Hematopoietic multipotent progenitor cell (in vitro differentiated cells): ENCODE results near the gene BCAS3. TPM values are rescaled to one million over a fixed set of nuclear protein-coding genes. Genes with fewer than 3 reads are reported as not detected.
"Not testable (repeated sequence)": the region's sequence is repeated elsewhere in the genome, so short reads cannot be mapped to it uniquely, and the experiment has no call there.

Source experiments
- DNase-seq, 3 donors: peaks; one replicate each; pipeline ENCODE4 v3.0.0-alpha.2; 2011 to 2015; ENCODE audit warnings: low read depth in 2 of 3, low spot score in 2 of 3
- total RNA-seq: library from RNA; depleted of rRNA; stranded (reverse); fragments of >200 nt; gene quantifications from one replicate; pipeline ENCODE4 v1.2.3, GENCODE V29; 2012

BCAS3 gene
- total RNA-seq, 1 donor, result 50.6 TPM

DNA sequence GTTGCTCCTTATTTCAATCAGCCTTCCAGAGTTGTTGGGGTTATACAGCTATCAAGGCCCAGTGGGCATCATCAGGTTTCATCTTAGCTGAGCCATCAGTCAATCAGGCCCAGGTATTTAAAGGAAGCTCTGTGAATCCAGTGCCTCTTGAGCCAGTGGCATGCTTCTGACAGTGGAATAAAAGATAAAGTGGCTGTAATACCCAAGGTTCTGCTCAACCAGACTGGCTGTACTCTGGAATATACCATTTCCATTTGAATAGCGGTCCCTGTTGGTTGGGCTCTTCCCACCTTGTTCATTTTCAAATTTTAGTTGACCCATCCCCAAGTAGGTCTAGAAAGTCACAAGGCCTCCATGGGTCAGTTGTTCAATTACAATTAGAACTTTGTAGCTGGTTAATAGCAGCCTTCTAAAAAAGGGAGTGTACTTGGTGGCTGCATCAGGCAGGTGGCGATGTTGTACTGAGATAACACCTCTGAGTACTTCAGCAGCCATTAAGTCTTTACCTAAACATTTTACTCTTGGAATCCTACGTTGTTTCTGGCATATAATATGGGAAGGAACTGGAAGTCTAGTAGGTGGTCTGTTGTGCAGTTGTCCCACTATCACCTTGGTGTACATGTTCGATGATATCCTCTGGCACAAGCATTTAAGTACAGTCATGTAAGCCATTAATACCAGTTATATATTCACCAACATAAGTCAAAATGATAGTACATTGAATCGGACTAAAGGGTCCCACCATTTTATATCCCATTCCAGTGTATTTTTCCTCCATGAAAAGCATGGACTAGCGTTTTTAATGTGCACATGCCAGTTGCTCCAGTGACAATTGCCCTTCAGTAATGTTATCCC, 294.1 kb downstream of the BCAS3 start:
- peak in 2 of 3 donors; percentile 26 to 64 for DNase-seq

DNA sequence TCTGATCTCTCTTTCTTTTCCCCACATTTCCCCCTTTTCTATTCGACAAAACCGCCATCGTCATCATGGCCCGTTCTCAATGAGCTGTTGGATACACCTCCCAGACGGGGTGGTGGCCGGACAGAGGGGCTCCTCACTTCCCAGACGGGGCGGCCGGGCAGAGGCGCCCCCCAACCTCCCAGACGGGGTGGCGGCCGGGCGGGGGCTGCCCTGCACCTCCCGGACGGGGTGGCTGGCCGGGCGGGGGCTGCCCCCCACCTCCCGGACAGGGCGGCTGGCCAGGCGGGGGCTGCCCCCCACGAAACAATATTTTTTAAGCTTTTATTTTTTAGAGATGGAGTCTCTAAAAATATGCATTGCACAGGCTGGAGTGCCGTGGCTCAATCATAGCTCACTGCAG, 299.2 kb downstream of the BCAS3 start:
- DNase-seq, result not testable (repeated sequence)

DNA sequence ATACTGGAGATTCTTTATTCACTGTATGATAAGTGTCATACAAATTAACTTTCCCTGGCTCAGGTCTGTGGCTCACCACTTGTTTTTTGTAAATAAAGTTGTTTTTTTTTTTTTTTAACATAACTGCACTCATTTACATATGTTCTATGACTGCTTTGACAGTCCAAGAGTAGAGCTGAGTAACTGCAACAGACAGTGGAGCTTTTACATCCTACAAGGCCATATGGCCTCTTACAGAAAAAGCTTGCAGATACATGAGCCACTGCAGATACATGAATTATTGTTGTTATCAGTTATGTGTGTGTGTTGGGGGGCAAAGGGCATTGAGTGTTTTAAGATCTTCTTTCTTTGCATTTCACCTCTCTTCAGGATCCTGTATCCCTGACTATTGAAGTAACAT, 311.7 kb downstream of the BCAS3 start:
- no peak for DNase-seq

DNA sequence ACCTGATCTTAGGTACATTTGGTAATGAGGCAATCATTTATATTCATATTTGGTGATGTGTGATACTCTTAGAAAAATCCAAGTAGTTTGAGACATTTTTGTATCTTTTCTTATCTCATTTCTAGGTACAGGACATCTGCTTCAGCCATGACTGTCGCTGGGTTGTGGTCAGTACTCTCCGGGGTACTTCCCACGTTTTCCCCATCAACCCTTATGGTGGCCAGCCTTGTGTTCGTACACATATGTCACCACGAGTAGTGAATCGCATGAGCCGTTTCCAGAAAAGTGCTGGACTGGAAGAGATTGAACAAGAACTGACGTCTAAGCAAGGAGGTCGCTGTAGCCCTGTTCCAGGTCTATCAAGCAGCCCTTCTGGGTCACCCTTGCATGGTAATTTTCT, 312.2 kb downstream of the BCAS3 start:
- DNase-seq, result no peak

DNA sequence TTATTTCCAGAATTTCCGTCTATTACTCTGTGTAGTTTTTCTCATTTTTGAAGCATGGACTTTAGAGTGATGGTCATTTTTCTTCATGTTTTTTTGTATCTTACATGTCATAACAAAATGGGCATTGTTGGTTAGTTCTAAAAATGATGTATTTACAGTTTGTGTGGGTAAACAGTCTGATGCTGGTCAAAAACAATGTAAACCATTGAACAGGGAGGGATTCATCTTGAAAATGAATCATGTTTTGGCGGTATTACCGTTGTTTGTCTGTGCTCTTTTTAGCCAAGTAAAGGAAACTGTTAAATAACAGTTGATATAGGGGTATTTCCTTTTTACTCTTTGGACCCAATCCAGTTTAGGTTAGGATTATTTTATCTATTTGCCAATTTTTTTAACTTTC, 315.8 kb downstream of the BCAS3 start:
- no peak for DNase-seq

DNA sequence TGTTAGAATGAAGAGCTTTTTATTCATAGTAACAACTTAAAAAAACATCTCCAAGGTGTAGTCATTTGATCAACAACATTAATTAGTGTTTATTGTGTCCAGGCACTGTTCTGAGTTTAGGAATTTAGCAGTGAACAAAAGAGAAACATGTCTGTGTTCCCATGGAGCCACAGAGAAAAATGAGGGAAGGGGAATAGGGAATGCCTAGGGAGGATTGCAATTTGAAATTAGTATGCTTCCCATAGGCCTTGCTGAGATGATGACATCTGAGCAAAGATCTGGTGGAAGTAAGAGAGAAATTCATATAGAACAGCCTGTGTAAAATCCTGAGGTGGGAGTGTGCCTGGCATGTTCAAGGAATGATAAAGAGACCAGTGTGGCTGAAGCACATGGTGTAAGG, 318.0 kb downstream of the BCAS3 start:
- DNase-seq, result no peak

DNA sequence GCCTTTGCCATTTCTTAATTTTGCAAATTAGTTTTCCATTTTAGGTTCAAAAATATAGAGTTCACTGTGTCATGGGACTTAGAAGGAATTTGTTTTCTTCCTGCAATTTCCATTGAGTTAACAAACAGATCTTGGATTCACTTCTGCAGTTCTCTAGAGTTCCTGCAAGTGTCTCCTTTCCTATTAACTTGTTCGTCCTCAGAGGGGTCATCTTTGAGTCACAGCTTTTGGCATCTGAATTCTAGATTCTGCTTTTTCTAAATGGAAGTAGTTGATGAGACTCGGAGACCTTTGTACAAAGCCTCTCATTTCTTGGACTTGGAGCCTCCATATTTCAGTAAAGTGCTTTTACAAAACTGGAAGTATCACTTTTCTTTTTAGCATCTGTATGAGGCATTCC, 323.3 kb downstream of the BCAS3 start:
- no peak for DNase-seq

DNA sequence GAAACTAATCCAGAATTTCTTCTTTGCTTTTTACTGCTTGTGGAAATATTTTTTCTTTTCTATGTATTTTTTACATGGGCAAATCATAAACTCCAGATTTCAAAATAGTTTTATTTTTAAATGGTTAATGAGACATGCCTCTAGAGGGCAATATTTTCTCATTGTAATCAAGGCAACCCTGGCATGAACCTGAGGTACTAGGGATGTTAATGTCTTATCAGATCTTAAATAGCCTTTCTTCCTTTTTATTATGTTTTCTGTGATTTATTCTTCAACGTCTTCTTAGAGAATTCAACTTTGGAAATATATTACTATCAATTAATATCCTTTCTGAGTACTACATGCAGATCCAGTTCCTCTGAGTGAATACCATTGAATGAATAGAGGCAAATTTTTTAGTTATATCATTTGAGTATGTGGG, 324.7 kb downstream of the BCAS3 start:
- DNase-seq, result peak in 2 of 3 donors; percentile 14 to 66

DNA sequence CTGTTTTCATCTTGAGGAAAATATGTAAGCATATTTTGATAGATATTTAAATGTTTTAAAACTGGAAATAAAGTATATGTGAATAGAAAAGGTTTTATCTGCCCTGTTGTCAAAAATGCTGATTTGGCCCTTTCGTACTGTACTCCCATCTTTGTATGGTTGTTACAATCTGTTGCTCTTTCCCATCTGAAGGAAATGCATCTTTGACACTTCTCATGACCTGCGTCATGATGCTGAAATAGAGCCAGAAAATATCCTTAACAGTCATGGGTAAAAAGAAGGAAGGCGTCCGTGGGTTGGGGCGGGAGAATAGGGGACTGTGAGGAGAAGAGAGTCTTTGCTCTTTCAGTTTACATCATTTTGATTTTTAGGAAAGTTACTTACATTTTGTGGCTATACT, 327.7 kb downstream of the BCAS3 start:
- DNase-seq, result no peak

DNA sequence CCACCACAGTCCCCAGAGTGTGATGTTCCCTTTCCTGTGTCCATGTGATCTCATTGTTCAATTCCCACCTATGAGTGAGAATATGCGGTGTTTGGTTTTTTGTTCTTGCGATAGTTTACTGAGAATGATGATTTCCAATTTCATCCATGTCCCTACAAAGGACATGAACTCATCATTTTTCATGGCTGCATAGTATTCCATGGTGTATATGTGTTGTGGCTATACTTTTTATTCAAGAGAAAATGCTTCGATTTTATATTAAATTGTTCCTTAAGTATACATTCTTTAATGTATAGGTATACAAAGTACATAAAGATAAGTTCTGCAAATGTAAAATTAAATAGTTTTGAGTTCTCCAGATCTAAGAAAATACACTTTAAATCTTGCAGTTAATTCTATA, 328.3 kb downstream of the BCAS3 start:
- not testable (repeated sequence) for DNase-seq

DNA sequence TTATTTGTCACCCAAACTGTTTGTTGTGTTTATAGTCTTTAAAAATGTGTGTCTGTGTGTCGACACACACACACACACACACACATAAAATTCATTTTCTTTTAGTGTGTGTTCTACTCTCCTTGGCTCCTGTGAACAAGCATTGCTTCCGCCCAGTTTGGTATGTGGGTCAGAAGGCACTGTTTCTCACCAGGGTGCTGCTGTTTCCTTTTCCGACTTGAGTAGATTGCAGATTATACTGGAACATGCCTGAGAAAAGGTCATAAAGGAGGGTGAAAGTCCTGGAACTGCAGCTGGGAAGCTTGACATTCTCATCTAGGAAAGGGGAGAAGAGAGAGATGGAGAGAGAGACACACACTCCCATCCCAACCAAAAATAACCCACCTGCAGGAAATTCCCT, 330.3 kb downstream of the BCAS3 start:
- no peak for DNase-seq

DNA sequence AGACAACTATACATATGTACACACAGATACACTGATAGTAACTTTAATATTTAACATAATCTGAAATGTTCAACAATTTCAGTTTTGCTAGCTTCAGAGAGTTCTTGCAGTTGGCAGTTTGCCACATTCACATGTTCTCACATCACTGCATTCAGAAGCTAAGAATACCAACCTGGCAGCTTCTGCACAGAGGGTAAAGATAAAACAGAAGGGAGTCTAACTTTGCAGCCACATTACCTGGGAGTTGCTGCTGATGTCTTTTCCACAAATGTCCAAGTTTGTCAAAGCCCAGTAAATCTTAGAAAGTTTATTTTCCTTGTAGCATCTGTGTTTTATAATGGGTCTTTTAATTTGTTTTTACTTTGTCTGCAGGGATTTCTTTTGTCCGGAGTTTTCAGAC, 332.0 kb downstream of the BCAS3 start:
- no peak for DNase-seq

DNA sequence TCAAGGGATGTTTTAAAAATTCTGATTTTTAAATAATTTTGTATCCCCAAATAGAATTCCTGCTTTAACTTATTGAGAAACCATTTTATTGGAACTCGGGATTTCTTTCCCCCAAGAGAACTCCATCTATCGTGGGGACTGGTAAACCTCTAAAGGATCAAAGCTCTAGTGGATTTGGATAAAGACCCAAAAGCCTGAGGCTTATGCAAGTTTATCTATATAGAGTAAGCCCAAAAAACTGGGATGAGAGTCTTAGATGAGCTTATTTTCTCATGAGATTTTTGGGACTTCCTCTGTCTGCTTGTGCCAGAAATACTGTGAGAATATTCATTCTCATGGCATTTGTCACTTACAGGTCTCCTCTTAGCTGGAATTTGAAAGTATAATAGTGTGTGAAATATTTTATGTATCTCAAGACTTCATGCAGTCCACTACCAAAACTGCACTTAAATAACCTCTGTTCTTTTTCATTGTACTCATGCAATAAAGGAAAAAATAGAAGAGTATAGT, 333.1 kb downstream of the BCAS3 start:
- no peak for DNase-seq

DNA sequence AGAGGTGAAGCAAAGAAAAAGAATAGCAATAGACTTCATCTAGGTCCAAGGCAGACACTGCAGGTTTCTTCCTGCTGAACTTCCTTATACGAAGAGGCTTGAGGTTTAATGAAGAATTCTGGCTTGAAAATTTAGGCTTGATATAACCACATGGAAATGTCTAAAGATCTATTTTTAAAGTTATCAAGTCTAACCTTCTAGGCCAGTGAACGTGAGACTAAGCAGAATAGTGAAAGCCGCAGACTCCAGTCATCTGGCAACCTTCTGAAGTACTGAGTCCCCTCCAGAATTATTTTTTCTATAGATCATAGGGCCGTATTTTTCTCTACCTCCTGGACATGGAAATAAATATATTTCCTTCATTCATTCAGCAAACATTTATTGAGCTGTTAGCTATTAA, 333.6 kb downstream of the BCAS3 start:
- DNase-seq, result no peak

DNA sequence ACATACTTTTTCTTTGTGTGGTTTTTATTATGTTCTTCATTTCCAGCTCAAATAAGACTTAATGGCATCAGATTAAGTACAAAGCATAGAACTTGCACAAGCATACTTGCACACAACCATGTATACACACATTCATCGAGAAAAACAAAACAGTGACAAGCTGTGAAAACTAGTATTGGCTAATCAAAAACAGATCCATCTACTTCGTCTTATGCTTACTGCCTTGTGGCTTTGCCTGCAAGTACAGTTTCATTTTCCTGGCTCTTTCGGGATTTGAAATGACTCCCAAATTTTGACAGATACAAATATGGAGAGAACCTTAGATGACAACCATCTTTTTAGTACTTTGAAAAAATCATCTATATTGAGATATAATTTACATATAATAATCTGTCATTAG, 338.3 kb downstream of the BCAS3 start:
- no peak for DNase-seq

DNA sequence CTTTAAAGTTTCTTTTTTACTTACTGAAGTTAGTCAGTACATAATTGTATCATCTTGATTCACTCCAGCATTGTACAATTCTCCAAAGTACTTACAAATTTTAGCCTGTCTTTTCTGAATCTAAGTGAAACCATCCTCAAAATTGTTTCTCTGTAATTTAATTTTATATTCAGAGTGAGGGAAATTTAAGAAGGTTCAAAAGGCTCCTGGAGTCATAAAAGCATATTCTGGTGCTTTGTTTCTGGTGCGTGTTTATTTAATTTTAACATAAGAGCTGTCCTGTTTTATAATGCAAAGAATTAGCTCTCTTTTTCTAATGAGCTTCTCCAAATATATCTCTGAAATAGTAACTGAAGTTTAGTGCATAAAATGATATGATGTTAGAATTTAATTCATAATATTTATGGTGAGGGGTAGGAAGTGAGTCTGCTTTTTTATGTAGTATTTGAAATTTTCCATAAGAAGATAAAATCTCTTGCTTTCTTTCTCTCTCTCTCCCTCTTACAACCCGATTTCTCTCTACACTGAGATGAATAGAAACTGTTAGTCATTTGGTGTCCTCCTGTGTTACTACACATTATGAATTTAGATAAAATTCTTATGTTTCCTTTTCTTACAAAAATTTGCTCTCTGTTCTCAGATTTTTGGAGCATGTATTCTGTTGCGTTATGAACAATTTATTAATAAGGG, 339.8 kb downstream of the BCAS3 start:
- no peak for DNase-seq

DNA sequence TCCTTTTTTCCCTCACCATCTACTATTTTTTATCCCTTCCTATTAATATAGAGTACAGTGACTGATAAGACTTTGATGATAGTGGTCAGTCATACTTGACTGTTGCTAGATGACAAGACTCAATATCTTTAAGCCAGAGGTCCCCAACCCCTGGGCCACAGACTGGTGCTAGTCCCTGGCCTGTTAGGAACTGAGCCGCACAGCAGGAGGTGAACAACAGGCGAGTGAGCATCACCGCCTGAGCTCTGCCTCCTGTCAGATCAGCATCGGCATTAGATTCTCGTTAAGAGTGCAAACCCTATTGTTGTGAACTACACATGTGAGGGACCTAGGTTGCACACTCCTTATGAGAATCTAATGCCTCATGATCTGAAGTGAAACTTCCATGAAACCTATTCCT, 341.3 kb downstream of the BCAS3 start:
- no peak for DNase-seq

DNA sequence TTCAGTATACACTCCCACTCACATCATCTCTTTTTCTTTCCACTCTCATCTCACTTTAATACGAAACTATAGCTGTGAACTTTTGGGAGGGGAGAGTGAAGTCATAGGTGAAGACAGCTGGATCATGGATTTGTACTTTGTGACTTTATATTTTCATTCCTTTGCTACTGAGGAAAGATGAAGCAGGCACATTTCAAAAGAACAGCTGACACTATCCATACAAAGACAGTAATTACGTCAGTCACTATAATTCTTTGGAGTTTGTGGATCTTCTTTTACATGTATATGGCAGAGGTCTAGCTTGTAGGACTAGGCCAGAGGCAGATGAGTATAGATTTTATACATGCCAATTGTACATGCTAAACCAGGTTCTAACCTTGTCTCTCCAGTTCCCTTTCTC, 346.3 kb downstream of the BCAS3 start:
- DNase-seq, result no peak

DNA sequence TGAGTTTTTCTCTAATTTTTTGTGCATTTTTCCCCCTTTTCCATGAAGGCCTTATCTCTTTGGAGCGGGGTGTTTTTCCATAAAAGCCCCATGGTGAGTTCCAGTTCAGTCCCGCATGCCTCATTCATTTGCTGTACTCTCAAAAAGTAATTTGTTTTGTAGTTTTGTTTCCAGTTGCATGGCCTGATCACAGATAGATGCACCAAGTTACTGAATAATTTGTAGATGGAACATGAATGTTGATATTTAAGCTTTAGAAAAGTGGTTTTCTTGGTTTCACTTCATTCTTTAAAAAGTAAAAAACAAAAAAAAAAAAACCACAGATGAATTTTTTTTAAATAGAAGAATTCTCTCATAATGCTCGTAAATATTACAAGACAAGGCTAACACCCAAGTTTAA, 349.2 kb downstream of the BCAS3 start:
- no peak for DNase-seq

DNA sequence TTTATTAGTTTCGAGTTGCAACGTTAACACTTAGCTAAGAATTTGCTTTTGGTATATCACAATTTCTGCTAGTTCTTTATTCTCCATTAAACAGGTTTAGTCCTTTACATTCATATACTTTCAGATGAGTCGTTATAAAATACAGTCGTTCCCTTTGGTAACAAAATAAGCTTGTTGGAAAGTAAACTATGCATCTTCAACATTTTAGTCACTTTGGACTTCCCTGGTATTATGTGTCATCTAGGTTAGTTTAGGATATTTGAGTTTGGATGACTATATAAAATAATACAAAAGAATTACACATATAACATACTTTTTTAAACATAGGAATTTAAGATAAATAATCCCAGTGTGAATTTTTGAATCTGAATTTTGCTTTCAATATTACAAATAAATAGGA, 351.5 kb downstream of the BCAS3 start:
- no peak for DNase-seq

DNA sequence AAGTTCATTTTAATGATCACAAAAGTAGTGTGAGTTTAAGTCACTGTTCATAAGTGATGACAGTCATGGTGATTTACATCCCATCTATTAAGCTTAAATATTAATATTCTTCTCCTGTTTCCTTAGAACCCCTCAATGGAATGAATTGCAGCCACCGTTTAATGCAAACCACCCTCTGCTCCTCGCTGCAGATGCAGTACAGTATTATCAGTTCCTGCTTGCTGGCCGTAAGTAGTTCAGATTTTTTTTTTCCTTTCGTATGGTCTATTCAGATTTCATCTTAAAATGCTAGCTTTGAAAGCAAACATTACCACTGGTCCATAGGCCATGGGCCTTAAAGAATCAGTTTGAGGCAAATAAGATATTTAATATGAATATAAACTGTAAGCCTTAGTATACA, 363.0 kb downstream of the BCAS3 start:
- no peak for DNase-seq

DNA sequence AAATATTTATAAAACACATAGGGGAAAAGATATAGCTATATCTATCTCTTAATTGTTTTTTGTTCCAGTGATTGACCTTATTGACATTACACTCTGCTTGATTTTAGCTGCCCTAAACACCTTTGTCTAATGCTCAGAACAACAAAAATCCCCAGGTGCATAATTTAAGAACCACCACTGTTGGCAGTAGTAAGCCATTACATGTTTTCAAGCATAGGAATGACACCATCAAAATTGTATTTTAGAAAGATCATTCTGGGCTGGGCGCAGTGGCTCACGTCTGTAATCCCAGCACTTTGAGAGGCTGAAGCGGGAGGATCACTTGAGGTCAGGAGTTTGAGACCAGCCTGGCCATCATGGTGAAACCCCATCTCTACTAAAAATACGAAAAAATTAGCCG, 364.7 kb downstream of the BCAS3 start:
- not testable (repeated sequence) for DNase-seq
